IPS-18c (cell line): ENCODE measurements around the gene PKP4.

Experiments used
- H3K4me3 ChIP-seq: 2 replicates; pipeline ENCODE4 v1.7.0; 2013; ENCODE audit warnings: low read depth, mild to moderate bottlenecking, low read length, moderate library complexity; ENCODE audit not compliant: insufficient read depth
- H3K9me3 ChIP-seq: one replicate; pipeline ENCODE4 v1.6.1; 2013; ENCODE audit warnings: mild to moderate bottlenecking, low read length, moderate library complexity; ENCODE audit not compliant: control insufficient read depth, insufficient read depth

Gene PKP4

DNA sequence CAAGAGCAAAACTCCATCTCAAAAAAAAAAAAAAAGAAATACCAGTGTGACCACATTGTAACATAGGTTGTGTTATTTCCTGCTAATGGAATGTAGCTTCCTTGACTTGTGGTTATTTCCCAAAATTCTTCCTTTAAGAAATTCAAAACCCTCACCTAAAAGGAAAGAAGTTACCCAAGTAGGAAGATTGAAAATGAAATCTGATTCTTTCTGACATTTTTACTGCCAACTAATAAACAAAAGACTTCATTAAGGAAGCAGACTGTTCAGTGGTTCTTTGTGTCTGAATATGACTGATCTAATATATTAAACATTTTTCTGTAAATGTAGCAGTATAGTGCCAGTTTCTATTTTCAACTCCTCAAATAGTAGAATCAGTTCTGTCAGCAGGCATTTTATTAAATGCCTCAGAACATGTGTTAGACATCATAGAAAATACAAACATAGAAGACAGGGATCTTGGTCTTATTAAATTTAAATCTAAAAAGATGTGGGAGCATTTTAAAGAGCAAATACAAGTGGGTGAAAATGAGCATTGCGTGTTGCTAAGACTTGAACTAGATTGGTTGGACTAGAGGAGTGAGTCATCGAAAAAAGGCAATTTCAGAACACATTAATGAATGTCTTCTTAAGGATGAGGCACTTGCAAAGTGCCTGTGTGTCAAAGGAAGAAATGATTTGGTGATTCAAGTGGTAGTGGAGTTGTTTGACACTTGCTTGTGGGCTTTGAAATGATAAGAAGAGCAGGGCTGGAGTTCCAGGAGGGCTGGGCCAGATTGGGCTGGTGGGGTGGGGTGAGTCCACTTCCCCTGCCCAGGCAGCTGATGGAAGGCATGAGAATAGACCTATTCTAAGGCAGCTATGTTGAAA is 53.4 kb downstream of the PKP4 start:
- Histone ChIP-seq H3K4me3 (no peak overlapping the region; the same call in 1 of the 2 replicates), H3K9me3 (no peaks in the 10 kb centered on the region)

DNA sequence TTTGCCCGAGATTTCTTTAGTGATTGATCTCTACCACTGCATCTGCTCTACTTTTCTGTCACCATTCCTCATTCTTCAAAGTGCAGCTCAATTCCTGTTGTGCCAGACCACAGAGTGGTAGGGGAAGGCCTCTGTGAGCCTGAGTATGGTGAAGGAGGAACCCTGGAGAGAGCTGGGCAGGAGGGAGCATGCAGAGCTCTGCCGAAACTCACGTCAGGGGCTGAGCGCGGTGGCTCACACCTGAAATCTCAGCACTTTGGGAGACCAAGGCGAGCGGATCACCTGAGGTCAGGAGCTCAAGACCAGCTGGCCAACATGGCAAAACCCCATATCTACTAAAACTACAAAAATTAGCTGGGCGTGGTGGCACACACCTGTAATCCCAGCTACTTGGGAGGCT is 54.1 kb downstream of the PKP4 start:
- no peaks in the 10 kb centered on the region for H3K9me3 ChIP-seq
- no peak overlapping the region for H3K4me3 ChIP-seq

- H3K9me3 ChIP-seq: no peaks in the 10 kb centered on the region
- H3K4me3 ChIP-seq: no peak overlapping the region
Observed at GRCh38 chr2:158511706-158512105, 55.0 kb downstream of the PKP4 start.

DNA sequence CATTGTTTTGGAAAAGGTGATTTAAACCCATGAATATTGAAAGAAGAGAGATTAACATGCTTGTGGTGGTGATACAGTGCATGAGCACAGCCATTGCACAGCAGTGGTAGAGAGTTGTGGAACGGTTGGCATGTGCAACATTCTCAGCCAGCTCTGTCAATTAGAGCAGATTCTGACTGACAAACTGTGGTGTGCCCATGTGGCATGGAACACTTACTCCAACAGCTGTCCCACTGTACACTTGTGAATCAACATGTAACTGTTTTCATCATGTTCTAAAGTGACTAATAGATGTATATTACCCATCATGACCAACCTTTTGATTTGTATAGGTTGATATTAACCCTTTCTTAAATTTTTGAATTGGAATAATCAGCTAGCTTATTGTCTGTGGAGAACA is 55.6 kb downstream of the PKP4 start:
- Histone ChIP-seq H3K9me3 (no peaks in the 10 kb centered on the region), H3K4me3 (no peak overlapping the region)

DNA sequence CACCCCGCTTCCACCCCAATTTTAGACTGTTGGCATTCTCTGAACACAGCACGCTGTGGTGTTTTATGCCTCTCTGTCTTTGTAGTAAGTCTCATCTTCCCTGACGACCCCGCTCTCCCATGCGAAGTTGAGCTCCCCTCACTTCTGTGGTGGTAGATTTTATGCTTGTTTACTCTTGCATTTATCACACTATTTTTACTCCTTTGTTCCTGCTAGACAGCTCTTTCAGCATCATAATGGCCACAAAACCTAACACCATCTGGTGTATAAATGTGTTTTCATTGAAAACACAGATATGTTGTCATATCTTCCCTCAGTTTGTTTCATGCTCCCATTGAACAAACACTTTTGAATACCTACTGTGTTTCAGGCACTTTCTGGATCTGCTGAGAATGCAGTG is 57.1 kb downstream of the PKP4 start:
- Histone ChIP-seq H3K4me3 (no peak overlapping the region), H3K9me3 (no peaks in the 10 kb centered on the region)

GRCh38 chr2:158518084-158518483 is 61.3 kb downstream of the PKP4 start:
- Histone ChIP-seq H3K9me3 (peaks cover 3% of the 10 kb centered on the region), H3K4me3 (no peak overlapping the region)

- peaks cover 3% of the 10 kb centered on the region for H3K9me3 ChIP-seq
Observed at GRCh38 chr2:158519481-158519880, 62.7 kb downstream of the PKP4 start.

DNA sequence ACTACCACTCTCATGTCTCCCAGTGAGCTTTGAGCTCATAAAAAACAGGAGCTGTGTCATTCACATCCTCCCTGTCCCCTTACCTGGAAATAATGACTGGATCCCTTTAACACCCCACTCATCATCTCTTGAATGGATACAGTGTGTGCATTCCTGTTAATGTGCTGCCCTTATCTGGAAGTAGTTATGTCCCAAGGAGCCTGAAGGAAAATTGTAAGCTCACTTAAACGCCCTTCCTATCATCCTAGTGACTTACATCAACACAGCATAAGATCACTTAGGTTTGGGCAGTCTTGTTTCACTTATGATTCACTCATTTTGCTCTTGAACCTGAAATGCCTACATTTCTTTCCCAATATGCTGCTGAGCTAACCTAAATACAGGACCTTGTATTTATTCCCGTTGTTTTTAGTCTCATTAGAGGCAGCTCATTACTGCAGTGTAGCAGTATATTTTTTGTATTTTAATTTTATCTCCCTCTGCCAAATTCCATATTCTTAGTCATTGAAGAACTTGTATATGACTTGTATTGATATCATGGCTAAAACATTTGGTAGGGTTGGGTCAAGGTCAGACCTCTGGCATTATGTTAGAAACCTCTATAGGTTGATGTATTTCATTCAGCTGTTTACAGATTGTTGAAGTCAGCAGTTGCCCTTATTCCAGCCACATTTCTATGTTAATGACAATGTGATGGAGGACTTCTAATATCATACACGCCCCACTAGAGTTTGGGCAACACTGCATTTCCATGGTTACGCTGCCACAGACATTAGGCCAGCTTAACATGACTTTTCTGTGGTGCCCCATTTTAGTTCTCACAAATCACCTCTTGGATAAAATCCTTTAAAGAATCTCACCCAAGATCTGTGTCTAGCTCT is 72.9 kb downstream of the PKP4 start:
- Histone ChIP-seq H3K9me3 (no peaks in the 10 kb centered on the region), H3K4me3 (no peak overlapping the region)

More at GRCh38 chr2:158519481-158519880, 62.7 kb downstream of the PKP4 start:
- no peak overlapping the region for H3K4me3 ChIP-seq

DNA sequence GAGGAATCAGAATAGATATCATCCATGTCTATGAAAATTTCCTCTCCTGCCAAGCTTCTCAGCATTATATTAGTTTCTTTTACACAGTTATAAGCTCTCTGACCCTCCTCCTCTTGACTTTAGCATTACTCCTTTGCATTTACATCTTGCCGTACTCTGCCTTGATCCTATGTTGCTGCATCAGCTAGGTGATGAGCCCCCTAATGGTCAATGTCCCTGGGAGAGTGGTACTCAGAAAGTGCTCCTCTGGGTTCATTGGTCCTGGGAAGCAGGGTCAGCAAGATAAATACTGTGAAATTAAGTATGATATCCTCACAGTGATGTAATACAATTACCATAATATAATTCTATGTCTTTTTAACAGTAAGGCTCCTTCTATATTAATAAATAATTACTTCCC is 74.1 kb downstream of the PKP4 start:
- H3K9me3 ChIP-seq: no peaks in the 10 kb centered on the region
- no peak overlapping the region for H3K4me3 ChIP-seq

- no peaks in the 10 kb centered on the region for H3K9me3 ChIP-seq
- no peak overlapping the region for H3K4me3 ChIP-seq
Observed at GRCh38 chr2:158533009-158533408, 76.3 kb downstream of the PKP4 start.

GRCh38 chr2:158539176-158540005 is 82.6 kb downstream of the PKP4 start:
- no peak overlapping the region for H3K4me3 ChIP-seq
- no peaks in the 10 kb centered on the region for H3K9me3 ChIP-seq

GRCh38 chr2:158542577-158542976 is 85.8 kb downstream of the PKP4 start:
- Histone ChIP-seq H3K4me3 (no peak overlapping the region), H3K9me3 (no peaks in the 10 kb centered on the region)

- H3K4me3 ChIP-seq: no peak overlapping the region
- no peaks in the 10 kb centered on the region for H3K9me3 ChIP-seq
Observed at GRCh38 chr2:158543957-158544356, 87.2 kb downstream of the PKP4 start.

DNA sequence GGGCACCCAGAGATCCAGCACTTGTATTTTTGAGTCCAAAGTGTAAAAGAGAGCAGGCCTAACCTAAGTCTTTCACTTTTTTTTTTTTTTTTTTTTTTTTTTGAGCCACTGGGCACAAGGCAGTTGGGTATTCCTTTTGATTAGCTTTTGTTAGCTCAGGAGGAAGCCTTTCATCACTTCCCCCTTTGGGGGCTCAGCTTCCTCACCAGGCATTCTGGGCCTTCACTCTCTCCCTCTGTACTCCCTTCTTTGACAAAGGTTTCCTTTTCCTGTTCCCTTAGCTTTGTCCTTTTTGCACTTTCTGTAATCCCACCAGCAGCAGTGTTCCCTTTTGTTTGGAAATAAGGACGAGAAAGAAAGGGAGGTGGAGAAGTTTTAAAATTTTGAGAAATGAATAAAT is 88.2 kb downstream of the PKP4 start:
- Histone ChIP-seq H3K9me3 (no peaks in the 10 kb centered on the region), H3K4me3 (no peak overlapping the region)

DNA sequence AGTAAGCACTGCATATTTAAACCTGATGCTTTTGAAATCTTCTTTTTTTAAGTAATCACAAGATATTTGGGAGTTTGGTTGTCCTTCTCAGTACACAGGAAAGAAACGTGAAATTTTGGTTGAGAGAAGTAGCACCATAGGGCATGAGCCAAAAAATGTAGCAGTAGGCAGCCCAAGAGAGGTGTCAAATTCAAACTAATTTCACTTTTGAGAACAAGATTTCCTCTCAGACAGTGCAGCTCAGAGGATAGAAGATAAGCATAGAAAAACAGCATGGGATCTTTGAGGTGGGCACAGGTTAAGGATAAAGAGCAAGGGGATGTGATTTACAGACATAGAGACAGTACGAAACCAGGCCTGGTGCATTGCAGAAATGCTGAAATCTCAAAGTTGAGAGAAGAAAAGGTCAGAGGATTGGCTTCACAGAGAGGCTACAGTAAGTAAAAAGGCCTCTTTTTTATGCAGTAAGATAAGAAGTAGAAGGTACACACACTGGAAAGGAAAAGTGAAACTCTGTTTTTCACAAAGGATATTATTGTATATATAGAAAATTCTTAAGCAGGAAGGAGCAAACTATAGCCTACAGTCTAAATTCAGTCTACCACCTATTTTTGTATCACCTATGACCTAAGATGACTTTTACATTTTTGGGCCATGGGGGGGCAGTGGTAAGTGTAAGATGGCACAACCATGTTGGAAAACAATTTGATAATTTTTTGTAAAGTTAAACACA is 89.8 kb downstream of the PKP4 start:
- Histone ChIP-seq H3K4me3 (no peak overlapping the region), H3K9me3 (no peaks in the 10 kb centered on the region)

GRCh38 chr2:158553257-158553656 is 96.5 kb downstream of the PKP4 start:
- H3K9me3 ChIP-seq: no peaks in the 10 kb centered on the region
- no peak overlapping the region for H3K4me3 ChIP-seq

DNA sequence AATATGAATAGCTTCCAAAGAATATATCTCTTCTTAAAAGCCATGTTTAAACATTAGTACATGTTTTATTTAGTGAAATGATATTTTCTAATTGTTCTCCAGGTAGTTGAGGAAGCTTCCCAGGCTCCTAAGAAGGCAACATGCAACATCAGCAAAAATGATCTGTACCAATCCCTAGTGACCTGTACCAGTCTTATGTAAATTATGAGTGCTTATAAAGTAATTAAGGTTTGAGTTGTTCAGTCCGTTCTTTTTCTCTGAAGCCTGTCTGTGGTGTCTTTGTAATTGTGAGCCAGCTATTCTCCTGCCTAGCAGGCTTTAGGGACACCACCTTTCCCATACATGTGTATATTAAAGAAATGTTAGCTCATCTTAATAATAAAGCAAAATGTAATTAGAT is 98.2 kb downstream of the PKP4 start:
- H3K9me3 ChIP-seq: no peaks in the 10 kb centered on the region
- no peak overlapping the region for H3K4me3 ChIP-seq
